Stimulated activated naive CD4-positive, alpha-beta T cell treated with Interleukin-2 at 50 U/mL for 16 hours (primary cell): ENCODE data around the gene RSPH3.
A peak's percentile ranks its signal among the peaks of the same experiment; 100 is the strongest.
"Not testable (repeated sequence)": the region's sequence is repeated elsewhere in the genome, so short reads cannot be mapped to it uniquely, and the experiment has no call there.

Experiments used
- DNase-seq: peaks from one replicate; lab custom pipeline; 2025; lab: John Stamatoyannopoulos, UW

RSPH3 gene

GRCh38 chr6:158999666-159000403 lies at the start of gene RSPH3:
TSS of gene RSPH3 (minus strand) at chr6:159000202. CDS start at chr6:158999550, 652 bp downstream.
- DNase-seq = peak; percentile 91

GRCh38 chr6:159047891-159048685 lies 48.1 kb upstream of the RSPH3 start:
- no peak for DNase-seq

GRCh38 chr6:159045801-159046200 lies 45.8 kb upstream of the RSPH3 start:
- no peak for DNase-seq

GRCh38 chr6:159044899-159045727 lies 45.1 kb upstream of the RSPH3 start, which contains the start of gene TAGAP:
TSS of gene TAGAP (minus strand) at chr6:159044991. CDS start at chr6:159044146, 845 bp downstream.
- DNase-seq = peak; percentile 86

- no peak for DNase-seq
Observed at GRCh38 chr6:159043947-159044346, 43.9 kb upstream of the RSPH3 start.

GRCh38 chr6:159043251-159043650 lies 43.2 kb upstream of the RSPH3 start:
- no peak for DNase-seq

GRCh38 chr6:159042826-159043181 lies 42.8 kb upstream of the RSPH3 start:
- no peak for DNase-seq

- DNase-seq = peak; percentile 69
Observed at GRCh38 chr6:159042003-159042825, 42.2 kb upstream of the RSPH3 start.

GRCh38 chr6:159041181-159041580 lies 41.2 kb upstream of the RSPH3 start:
- DNase-seq = no peak

- no peak for DNase-seq
Observed at GRCh38 chr6:159039885-159040258, 39.9 kb upstream of the RSPH3 start.

GRCh38 chr6:159038914-159039884 lies 39.2 kb upstream of the RSPH3 start:
- DNase-seq = no peak

- DNase-seq = not testable (repeated sequence)
Observed at GRCh38 chr6:159038318-159038717, 38.3 kb upstream of the RSPH3 start.

- no peak for DNase-seq
Observed at GRCh38 chr6:159037756-159038290, 37.8 kb upstream of the RSPH3 start.

- no peak for DNase-seq
Observed at GRCh38 chr6:159036673-159037072, 36.7 kb upstream of the RSPH3 start.

- no peak for DNase-seq
Observed at GRCh38 chr6:159035891-159036290, 35.9 kb upstream of the RSPH3 start.

- no peak for DNase-seq
Observed at GRCh38 chr6:159033160-159034049, 33.4 kb upstream of the RSPH3 start.

- DNase-seq = no peak
Observed at GRCh38 chr6:159031846-159032245, 31.8 kb upstream of the RSPH3 start.

- DNase-seq = no peak
Observed at GRCh38 chr6:159030168-159030567, 30.2 kb upstream of the RSPH3 start.

- not testable (repeated sequence) for DNase-seq
Observed at GRCh38 chr6:159025224-159025623, 25.2 kb upstream of the RSPH3 start.
